Mucosa of rectum (tissue), 2 donors: ENCODE results near the gene OR10J4.

Source experiments
- H3K27ac ChIP-seq, 2 donors: one replicate each; pipeline ENCODE4 v1.7.0; 2013; ENCODE audit warnings: inconsistent platforms in 2 of 2, low read depth in 2 of 2, low read length in 2 of 2
- H3K27me3 ChIP-seq, 2 donors: one replicate each; pipeline ENCODE4 v1.7.0; 2013; ENCODE audit warnings: low read length in 2 of 2; ENCODE audit not compliant: control insufficient read depth in 2 of 2, insufficient read depth in 2 of 2
- H3K36me3 ChIP-seq, 2 donors: one replicate each; pipeline ENCODE4 v1.7.0; 2013; ENCODE audit warnings: low read length in 2 of 2; ENCODE audit not compliant: control insufficient read depth in 2 of 2, insufficient read depth in 2 of 2
- H3K4me1 ChIP-seq, 2 donors: one replicate each; pipeline ENCODE4 v1.7.0; 2013; ENCODE audit warnings: low read length in 2 of 2, mild to moderate bottlenecking in 1 of 2; ENCODE audit not compliant: control insufficient read depth in 2 of 2, insufficient read depth in 2 of 2
- H3K4me3 ChIP-seq, 2 donors: one replicate each; pipeline ENCODE4 v1.7.0; 2013; ENCODE audit warnings: low read length in 2 of 2
- H3K9ac ChIP-seq, 2 donors: one replicate each; pipeline ENCODE4 v1.7.0; 2013; ENCODE audit warnings: low read length in 2 of 2, low read depth in 1 of 2, mild to moderate bottlenecking in 1 of 2
- H3K9me3 ChIP-seq, 2 donors: one replicate each; pipeline ENCODE4 v1.7.0; 2013; ENCODE audit warnings: low read length in 2 of 2; ENCODE audit not compliant: control insufficient read depth in 2 of 2
- donor health status: healthy.
- donor health status: Normal muscosa, but diverticular disease.

The OR10J4 gene

DNA sequence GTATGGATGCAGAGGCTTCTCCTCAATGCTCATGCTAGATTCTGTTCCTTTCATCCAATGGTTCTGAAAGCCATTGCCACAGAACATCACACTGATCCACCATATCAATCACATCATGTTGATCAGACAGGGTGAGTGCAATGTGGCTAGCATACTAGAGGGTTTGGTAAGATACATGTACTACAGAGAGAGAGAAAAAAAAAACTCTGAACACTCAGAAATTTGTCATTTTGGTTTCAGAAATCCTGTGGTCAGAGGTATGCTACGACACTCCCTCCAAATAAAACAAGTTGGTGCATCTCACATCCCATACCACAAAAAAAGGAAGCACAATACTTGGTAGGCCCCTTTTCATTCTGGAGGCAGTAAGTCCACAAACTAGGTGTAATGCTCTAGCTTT, 42.9 kb downstream of the OR10J4 start:
- H3K27me3 ChIP-seq, result no peaks in the 10 kb centered on the region
- H3K9me3 ChIP-seq, result no peaks in the 10 kb centered on the region
- H3K36me3 ChIP-seq, result no peaks in the 10 kb centered on the region
- H3K4me3 ChIP-seq, result no peak overlapping the region
- no peaks in the 10 kb centered on the region for H3K4me1 ChIP-seq
- no peak overlapping the region for H3K9ac ChIP-seq
- H3K27ac ChIP-seq, result no peak overlapping the region
